ENCODE data around the gene EFNA3.

EFNA3 gene

DNA sequence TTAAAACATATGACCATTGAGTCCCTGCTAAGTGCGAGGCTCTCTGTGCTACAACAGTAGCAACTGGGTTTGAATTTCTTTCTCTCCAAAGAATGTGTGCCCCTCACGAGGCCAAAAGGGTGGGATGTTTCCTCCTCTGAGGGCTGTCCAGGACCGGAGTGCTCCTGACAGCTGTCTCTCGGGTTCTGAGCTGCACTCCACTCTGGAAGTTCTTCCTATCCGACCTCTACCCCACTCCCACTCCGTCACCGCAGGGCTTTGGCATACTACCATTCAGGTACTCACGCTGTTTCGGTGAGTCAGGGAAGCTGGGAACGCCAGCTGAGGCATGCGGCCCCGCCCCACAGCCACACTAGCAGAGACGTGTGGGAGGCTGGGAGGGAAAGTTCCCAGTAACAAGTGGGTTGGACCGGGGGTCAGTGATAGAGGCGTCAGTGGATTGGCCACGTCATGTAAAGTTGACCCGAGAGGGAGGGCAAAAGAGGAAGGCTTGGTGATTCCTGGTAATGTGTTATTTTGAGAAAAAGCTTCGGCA lies 56.3 kb downstream of the EFNA3 start:
- peak; percentile 59 for DNase-seq

DNA sequence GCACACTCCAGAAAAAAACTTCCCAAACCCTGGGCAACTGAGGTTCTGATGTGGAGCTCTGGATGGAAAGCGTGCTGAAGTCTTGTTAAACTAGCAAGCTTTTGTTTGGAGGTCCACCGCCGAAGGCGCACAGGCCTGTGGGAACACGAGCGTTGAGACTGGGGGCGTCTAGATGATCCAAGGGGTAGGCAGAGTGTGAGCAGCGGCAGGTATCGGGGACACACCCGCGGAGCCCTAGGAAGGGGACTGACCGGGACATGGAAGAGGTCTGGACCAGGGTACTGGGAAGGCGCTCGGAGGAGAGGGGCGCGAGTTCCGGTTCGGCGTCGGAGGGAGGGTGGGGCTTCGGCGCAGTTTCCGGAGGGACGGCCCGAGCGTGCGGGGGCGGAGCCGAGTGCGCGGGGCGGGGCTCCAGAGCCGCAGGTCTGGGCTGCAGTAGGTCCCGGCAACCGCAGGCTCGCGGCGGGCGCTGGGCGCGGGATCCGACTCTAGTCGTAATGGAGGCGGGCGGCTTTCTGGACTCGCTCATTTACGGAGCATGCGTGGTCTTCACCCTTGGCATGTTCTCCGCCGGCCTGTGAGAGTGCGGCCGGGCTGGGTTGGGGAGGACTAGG lies 56.9 kb downstream of the EFNA3 start, which contains the start of gene SLC50A1:
Gene SLC50A1 (plus strand): TSS at position 438 of the 614 bp plus-strand sequence. CDS start 60 bp downstream, at position 498.
- peak; percentile 93 for DNase-seq

DNA sequence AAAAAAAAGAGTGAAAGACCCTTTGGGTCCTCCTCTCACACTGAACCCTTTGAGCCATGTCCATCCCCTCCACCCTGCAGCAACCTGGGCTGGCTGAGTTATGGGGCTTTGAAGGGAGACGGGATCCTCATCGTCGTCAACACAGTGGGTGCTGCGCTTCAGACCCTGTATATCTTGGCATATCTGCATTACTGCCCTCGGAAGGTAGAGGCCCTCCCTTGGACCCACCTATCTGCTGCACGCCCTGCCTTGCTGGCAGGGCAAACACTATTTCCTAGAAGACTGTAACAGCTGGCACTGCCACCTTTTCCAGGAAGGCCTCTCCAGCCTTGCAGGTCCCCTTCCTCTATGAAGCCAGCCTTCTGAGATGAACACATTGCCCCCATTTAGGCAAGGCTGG lies 58.1 kb downstream of the EFNA3 start:
- peak; percentile 22 for DNase-seq

Measured in CD4-positive, alpha-beta T cell treated with Interleukin-21 for 1 hour (primary cell).